Measurements from ENCODE around the gene CDYL. TPM values are rescaled to one million over a fixed set of nuclear protein-coding genes. Genes with fewer than 3 reads are reported as not detected.

Gene CDYL
- polyA plus RNA-seq, 3 donors: 2.9 to 21.2 (median 4.2) TPM

GRCh38 chr6:4774296-4774695, 1.9 kb upstream of the CDYL start:
- Mint-ChIP-seq H3K36me3 (peaks cover 1 to 3% of the 10 kb centered on the region in 2 donors), H3K4me1 (peaks cover 28% of the 10 kb centered on the region), H3K9me3 (peaks cover 5 to 19% (median 8%) of the 10 kb centered on the region in 7 donors), H3K4me3 (peak overlapping the region; percentile 92), H3K27me3 (ENCODE audit: low read depth in 3 of 3) (peaks cover 17 to 27% (median 19%) of the 10 kb centered on the region in 3 donors), H3K27ac (no peak overlapping the region)
- H3K9ac ChIP-seq (ENCODE audit: insufficient read depth, low read length, poor library complexity, severe bottlenecking): no peak overlapping the region
- TF ChIP-seq CTCF (IDR thresholded peaks at IDR 0.05): no peak
- H3K4me2 ChIP-seq (replicated peaks; ENCODE audit: extremely low read depth, low read length, poor library complexity, severe bottlenecking): peak overlapping the region; percentile 87
- H3K79me2 ChIP-seq (ENCODE audit: insufficient read depth, low read length): peaks cover 23% of the 10 kb centered on the region
- no peak overlapping the region for H3K27ac ChIP-seq (ENCODE audit: low read depth in 1 of 2, low read length in 2 of 2)
- intact Hi-C loops (cut with micrococcal nuclease): loop anchor here (5.0 to 10.0 kb wide), 5 partner anchors 89 to 1231 kb away; partner anchors contain the start of genes ECI2 (in 2 of the 2) and NRN1 (in 1 of the 2)
- H3K9me3 ChIP-seq (replicated peaks in 1 of 2; ENCODE audit: control insufficient read depth in 1 of 2, insufficient read depth in 1 of 2, low read length in 2 of 2): no peaks in the 10 kb centered on the region
- H3K27me3 ChIP-seq (ENCODE audit: control insufficient read depth in 2 of 2, insufficient read depth in 2 of 2, low read length in 2 of 2): peaks cover 4 to 22% of the 10 kb centered on the region in 2 donors
- H3K4me3 ChIP-seq (replicated peaks in 1 of 3; ENCODE audit: low read depth in 2 of 3, low read length in 3 of 3): peak overlapping the region in 1 of 3 experiments; percentile 79
- H3K36me3 ChIP-seq (replicated peaks in 1 of 2; ENCODE audit: control insufficient read depth in 1 of 2, insufficient read depth in 2 of 2, low read length in 2 of 2): no peaks in the 10 kb centered on the region
- 67% methylated on average over 2 of the region's 6 CpGs for WGBS (ENCODE audit: insufficient coverage)
- H3K4me1 ChIP-seq (ENCODE audit: control insufficient read depth in 1 of 2, insufficient read depth in 2 of 2, low read length in 2 of 2): peaks cover 25 to 31% of the 10 kb centered on the region in 2 donors
- peak overlapping the region; percentile 96 for H2AFZ ChIP-seq (ENCODE audit: insufficient read depth, low read depth, low read length, poor library complexity, severe bottlenecking)
- peaks cover 23% of the 10 kb centered on the region for H4K20me1 ChIP-seq (ENCODE audit: insufficient read depth, low read length)
- no peak for DNase-seq

GRCh38 chr6:4774715-4775493, 1.3 kb upstream of the CDYL start:
- Histone ChIP-seq H3K79me2 (ENCODE audit: insufficient read depth, low read length) (peaks cover 30% of the 10 kb centered on the region), H2AFZ (ENCODE audit: insufficient read depth, low read depth, low read length, poor library complexity, severe bottlenecking) (peak overlapping the region; percentile 96), H3K27me3 (ENCODE audit: control insufficient read depth in 2 of 2, insufficient read depth in 2 of 2, low read length in 2 of 2) (peaks cover 4 to 22% of the 10 kb centered on the region in 2 donors), H3K36me3 (replicated peaks in 1 of 2; ENCODE audit: control insufficient read depth in 1 of 2, insufficient read depth in 2 of 2, low read length in 2 of 2) (no peaks in the 10 kb centered on the region), H3K4me3 (replicated peaks in 1 of 3; ENCODE audit: low read depth in 2 of 3, low read length in 3 of 3) (peak overlapping the region; percentile 57 to 79 (median 71)), H3K27ac (ENCODE audit: low read depth in 1 of 2, low read length in 2 of 2) (peak overlapping the region; percentile 74 to 78), H3K4me2 (replicated peaks; ENCODE audit: extremely low read depth, low read length, poor library complexity, severe bottlenecking) (peak overlapping the region; percentile 87), H3K9ac (ENCODE audit: insufficient read depth, low read length, poor library complexity, severe bottlenecking) (peak overlapping the region; percentile 69), H3K4me1 (ENCODE audit: control insufficient read depth in 1 of 2, insufficient read depth in 2 of 2, low read length in 2 of 2) (peaks cover 25 to 31% of the 10 kb centered on the region in 2 donors), H4K20me1 (ENCODE audit: insufficient read depth, low read length) (peaks cover 29% of the 10 kb centered on the region), H3K9me3 (replicated peaks in 1 of 2; ENCODE audit: control insufficient read depth in 1 of 2, insufficient read depth in 1 of 2, low read length in 2 of 2) (no peaks in the 10 kb centered on the region)
- WGBS (ENCODE audit: insufficient coverage): 2% methylated on average over 47 of the region's 47 CpGs
- intact Hi-C loops (cut with micrococcal nuclease): loop anchor here (5.0 to 10.0 kb wide), 7 partner anchors 90 to 1230 kb away; partner anchors contain the start of genes ECI2 (in 2 of the 2), RPP40 (in 2 of the 2), FARS2 (in 1 of the 2) and LYRM4 (in 1 of the 2)
- Mint-ChIP-seq H3K27ac (peak overlapping the region; percentile 45 to 89 (median 84)), H3K4me1 (peaks cover 31% of the 10 kb centered on the region), H3K9me3 (peaks cover 5 to 17% (median 8%) of the 10 kb centered on the region in 7 donors), H3K27me3 (ENCODE audit: low read depth in 3 of 3) (peaks cover 17 to 24% (median 18%) of the 10 kb centered on the region in 3 donors), H3K36me3 (peaks cover 1 to 3% of the 10 kb centered on the region in 2 donors), H3K4me3 (peak overlapping the region; percentile 92)
- DNase-seq: peak; percentile 55 to 77 (median 64)
- no peak for TF ChIP-seq CTCF (IDR thresholded peaks at IDR 0.05)
